NK-92 treated with Interleukin-12 subunit alpha and Interleukin-12 subunit beta, amount 100 ng/mL, for 24 hours (cell line): ENCODE results near the gene HBG2.
A peak's percentile ranks its signal among the peaks of the same experiment; 100 is the strongest.
"Not testable (repeated sequence)": the region's sequence is repeated elsewhere in the genome, so short reads cannot be mapped to it uniquely, and the experiment has no call there.

Source experiments
- DNase-seq: peaks from one replicate; lab custom pipeline; 2025; lab: John Stamatoyannopoulos, UW

Gene HBG2

GRCh38 chr11:5281596-5281995 lies 27.0 kb upstream of the HBG2 start:
- no peak for DNase-seq

DNA sequence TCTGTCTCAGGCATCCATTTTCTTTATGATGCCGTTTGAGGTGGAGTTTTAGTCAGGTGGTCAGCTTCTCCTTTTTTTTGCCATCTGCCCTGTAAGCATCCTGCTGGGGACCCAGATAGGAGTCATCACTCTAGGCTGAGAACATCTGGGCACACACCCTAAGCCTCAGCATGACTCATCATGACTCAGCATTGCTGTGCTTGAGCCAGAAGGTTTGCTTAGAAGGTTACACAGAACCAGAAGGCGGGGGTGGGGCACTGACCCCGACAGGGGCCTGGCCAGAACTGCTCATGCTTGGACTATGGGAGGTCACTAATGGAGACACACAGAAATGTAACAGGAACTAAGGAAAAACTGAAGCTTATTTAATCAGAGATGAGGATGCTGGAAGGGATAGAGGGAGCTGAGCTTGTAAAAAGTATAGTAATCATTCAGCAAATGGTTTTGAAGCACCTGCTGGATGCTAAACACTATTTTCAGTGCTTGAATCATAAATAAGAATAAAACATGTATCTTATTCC lies 26.1 kb upstream of the HBG2 start:
- peak; percentile 80 for DNase-seq

DNA sequence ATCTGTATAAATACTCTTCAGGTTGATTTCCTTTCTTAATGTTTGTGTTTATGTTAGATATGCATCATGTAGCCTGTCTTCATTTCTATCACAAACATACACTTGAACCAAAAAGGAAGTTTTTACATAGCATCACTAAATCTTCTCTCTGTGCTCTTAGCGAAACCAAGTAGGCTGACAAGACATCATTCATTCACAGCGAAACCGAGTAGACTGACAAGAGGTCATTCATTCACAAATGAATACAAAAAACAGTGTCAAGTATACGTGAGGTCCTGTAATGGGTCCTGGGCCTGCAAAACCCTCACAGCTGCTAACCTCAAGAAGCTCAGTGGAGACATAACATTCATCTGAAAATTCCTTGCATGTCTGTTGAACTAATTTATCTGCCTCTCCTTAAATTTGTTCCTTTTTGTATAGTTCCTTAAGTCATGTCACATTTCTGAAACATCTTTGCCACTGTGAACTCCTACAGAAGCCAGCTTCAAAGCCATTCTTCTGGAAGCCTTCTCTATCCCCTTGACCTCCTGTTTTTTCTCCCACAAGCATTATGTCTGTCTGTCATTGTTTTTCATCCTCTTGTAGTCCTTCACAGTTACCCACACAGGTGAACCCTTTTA lies 25.0 kb upstream of the HBG2 start:
- DNase-seq, result no peak

GRCh38 chr11:5277807-5278382 lies 23.3 kb upstream of the HBG2 start:
- no peak for DNase-seq

- DNase-seq, result no peak
Observed at GRCh38 chr11:5276697-5277096, 22.1 kb upstream of the HBG2 start.

- DNase-seq, result no peak
Observed at GRCh38 chr11:5275369-5276110, 21.0 kb upstream of the HBG2 start.

DNA sequence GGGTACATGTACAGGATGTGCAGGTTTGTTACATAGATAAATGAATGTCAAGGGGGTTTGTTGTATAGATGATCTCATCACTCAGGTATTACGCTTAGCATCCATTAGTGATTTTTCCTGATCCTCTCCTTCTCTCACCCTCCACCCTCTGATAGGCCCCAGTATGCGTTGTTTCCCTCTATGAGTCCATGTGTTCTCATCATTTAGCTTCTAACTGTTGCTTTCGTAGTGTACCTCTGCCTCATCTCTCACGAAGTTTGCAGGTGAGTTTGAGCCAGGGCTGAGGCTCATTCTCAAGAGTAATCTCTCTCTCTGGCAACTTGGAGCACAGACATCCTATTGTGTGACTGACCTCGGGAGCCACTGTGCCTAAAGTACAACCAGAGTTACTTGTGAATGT lies 19.8 kb upstream of the HBG2 start:
- no peak for DNase-seq

- DNase-seq, result no peak
Observed at GRCh38 chr11:5272395-5273017, 17.9 kb upstream of the HBG2 start.

GRCh38 chr11:5269715-5270147 lies 15.2 kb upstream of the HBG2 start, which contains the start of gene HBE1:
TSS of gene HBE1 (minus strand) at chr11:5269945. CDS start at chr11:5269890, 55 bp downstream.
- DNase-seq, result no peak

GRCh38 chr11:5267033-5267563 lies 12.5 kb upstream of the HBG2 start:
- DNase-seq, result no peak

GRCh38 chr11:5266609-5267008 lies 12.0 kb upstream of the HBG2 start:
- no peak for DNase-seq

DNA sequence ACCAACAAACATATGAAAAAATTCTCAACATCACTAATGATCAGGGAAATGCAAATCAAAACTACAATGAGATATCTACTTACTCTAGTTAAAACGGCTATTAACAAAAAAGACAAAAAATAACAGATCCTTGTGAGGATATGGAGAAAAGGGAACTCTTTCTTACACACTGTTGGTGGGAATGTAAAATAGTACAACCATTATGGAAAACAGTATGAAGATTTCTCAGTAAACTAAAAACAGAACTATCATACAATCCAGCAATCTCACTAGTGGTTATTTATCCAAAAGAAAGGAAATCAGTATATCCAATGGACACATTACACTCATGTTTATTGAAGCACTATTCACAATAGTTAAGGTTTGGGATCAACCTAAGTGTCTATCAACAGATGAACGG lies 11.3 kb upstream of the HBG2 start:
- no peak for DNase-seq

- DNase-seq, result no peak
Observed at GRCh38 chr11:5258543-5259262, 4.1 kb upstream of the HBG2 start.

- no peak for DNase-seq
Observed at GRCh38 chr11:5257296-5257695, 2.7 kb upstream of the HBG2 start.

DNA sequence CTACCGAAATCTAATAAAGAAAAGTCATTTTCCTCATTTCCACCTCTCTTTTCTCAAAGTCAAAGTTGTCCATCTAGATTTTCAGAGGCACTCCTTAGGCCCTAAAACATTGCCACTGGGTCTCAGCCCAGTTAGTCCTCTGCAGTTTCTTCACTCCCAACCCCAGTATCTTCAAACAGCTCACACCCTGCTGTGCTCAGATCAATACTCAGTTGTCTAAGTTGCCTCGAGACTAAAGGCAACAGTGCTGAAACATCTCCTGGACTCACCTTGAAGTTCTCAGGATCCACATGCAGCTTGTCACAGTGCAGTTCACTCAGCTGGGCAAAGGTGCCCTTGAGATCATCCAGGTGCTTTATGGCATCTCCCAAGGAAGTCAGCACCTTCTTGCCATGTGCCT lies 558 bp downstream of the HBG2 start:
- DNase-seq, result not testable (repeated sequence)

DNA sequence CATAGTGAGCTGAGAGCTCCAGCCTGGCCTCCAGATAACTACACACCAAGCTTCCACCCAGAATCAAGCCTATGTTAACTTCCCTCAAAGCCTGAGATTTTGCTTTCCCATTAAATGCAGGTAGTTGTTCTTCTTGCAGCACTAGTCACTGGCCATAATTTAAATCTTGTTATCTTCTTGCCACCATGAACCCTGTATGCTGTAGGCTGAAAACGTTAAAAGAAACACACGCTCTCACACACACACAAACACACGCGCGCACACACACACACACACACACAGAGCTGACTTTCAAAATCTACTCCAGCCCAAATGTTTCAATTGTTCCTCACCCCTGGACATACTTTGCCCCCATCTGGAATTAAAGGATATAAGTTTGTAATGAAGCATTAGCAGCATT lies 1.1 kb downstream of the HBG2 start:
- not testable (repeated sequence) for DNase-seq

DNA sequence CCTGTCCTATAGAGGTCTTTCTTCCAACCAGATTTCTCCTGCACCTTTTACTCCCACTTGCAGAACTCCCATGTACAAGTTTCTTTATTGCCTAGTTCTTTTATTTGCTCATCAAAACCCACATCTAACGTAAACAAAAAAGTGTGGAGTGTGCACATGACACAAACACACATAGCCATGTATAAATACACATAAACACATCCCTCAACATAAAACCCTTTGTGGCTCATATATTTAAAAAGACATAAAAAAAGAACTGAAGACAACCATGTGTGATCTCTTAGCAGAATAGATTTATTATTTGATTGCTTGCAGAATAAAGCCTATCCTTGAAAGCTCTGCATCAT lies 1.7 kb downstream of the HBG2 start:
- no peak for DNase-seq

DNA sequence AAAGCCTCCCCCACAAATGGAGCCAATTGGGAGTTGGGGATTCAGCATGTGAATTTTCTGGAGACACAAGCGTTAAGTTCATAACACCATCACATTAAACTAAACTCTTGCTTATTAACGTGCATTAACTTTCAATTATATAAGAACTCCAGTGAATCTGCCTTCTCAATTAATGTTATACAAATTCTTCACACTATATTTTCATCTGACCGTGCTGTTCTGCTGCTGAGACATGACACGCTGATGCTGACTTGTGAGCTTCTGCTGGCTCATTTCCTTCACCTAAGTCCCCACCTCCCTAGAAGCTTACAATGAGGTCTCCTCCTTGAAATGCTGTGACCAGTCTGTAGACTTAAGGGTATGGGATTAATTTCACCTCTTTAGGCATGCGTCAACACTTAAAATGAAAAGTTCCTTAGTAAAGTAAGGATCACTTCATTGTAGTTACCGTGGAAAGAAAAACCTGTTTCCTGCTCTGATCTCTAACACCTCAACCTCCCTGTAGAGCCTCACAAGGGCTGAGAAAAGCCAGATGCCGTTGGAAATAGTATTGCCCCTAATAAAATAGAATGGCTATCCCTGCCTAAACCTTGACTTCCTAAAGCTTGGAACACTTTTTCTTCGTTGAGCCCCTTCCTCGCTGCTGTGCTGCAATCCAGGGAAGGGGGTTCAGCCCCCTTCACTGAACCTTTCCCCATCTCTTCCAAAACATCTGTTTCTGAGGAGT lies 2.2 kb downstream of the HBG2 start:
- DNase-seq, result no peak

DNA sequence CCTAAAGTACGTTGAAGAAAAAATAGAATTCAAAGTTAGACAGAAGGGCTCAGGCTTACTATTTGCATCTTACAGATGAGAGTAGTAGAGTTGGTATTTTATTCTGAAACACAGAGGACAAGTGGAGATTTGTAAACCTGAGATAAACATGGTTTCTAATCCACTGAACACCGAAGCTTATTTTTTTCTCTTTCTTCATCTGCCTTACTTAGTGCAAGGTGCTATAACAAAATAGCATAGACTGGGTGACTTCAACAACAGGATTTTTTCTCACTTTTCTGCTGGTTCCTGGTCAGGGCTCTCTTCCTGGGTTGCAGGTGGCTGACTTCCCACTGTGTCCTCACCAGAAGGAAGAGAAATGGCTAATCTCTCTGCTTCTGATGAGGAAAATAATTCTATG lies 2.8 kb downstream of the HBG2 start:
- no peak for DNase-seq

DNA sequence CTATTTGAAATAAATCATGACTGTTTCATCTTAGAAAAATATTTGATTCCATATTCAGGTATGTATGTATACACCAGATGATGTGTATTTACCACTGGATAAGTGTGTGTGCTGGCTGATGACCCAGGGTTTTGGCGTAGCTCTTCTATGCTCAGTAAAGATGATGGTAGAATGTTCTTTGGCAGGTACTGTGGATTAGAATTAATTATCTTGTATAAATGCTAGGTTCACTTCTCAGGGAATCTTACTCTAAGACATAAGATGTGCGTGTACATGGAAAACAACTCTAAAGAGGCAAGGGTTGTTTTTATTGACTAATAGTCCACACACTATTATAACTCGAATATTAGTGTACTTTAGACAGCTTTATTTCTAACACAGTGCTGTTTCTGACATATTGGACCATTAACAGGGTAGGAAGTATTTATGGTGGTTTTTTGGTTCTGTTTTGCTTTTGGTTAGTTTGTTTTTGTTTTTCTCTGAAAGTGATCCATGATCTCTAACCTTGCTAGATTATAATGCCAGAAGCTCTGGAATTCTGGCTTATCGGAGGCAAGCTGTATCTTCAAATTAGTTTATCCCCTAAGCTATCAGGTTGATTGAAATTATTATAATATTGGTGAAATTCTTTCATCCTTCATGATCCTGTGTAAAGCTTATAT lies 3.9 kb downstream of the HBG2 start:
- DNase-seq, result no peak
